Measurements from ENCODE around the gene NMRK2. TPM values are rescaled to one million over a fixed set of nuclear protein-coding genes. Genes with fewer than 3 reads are reported as not detected.

Gene NMRK2
- total RNA-seq, 1 experiment from 2014 or later = not detected

- Histone ChIP-seq H3K27me3 (ENCODE audit: insufficient read depth, low read length) (no peaks in the 10 kb centered on the region), H3K9me3 (ENCODE audit: control insufficient read depth in 1 of 2, insufficient read depth in 1 of 2, low read depth in 1 of 2, low read length in 2 of 2) (no peaks in the 10 kb centered on the region), H3K36me3 (ENCODE audit: control insufficient read depth in 1 of 2, insufficient read depth in 2 of 2, low read length in 2 of 2) (peaks cover 6 to 22% of the 10 kb centered on the region in 2 experiments; a peak in 2 of 4 replicates), H3K4me1 (ENCODE audit: control insufficient read depth in 1 of 2, insufficient read depth in 2 of 2, low read length in 2 of 2) (peaks cover 15 to 30% of the 10 kb centered on the region in 2 experiments), H3K79me2 (ENCODE audit: insufficient read depth, low read length) (peaks cover 54% of the 10 kb centered on the region), H3K4me2 (ENCODE audit: low read length) (peak overlapping the region; percentile 83), H3K27ac (ENCODE audit: low read depth, low read length) (peak overlapping the region; percentile 76), H2AFZ (ENCODE audit: low read depth, low read length, poor library complexity, severe bottlenecking) (no peak overlapping the region), H4K20me1 (ENCODE audit: insufficient read depth) (no peaks in the 10 kb centered on the region), H3K4me3 (replicated peaks in 1 of 2; ENCODE audit: low read depth in 1 of 2, low read length in 2 of 2) (peak overlapping the region; percentile 82 to 96), H3K9ac (ENCODE audit: low read length) (peak overlapping the region; percentile 99), H3K9me2 (ENCODE audit: insufficient read depth) (no peaks in the 10 kb centered on the region)
- CTCF ChIA-PET = interaction anchor here (0.9 to 1.4 kb wide), 6 partner anchors 16 to 297 kb away, joined by 3 to 11 read pairs (median 5); no protein-coding TSS in a partner anchor
- POLR2A ChIA-PET = interaction anchor here (1.3 to 5.4 kb wide), 6 partner anchors 10 to 118 kb away, joined by 3 to 60 read pairs (median 6); partner anchors contain the start of gene EEF2
- RAD21 ChIA-PET (ENCODE audit: low non-redundant PET in 1 of 2, low total read pairs in 2 of 2, uncharacterized antibody in 2 of 2, unreplicated experiment in 2 of 2) = no interaction called here
- intact Hi-C loops (cut with micrococcal nuclease) = loop anchor here (2.0 kb wide), 1 partner anchor 117 kb away; no protein-coding TSS in a partner anchor
- TSS peak; percentile 60 for BruUV-seq (replicated peaks)
- DNase-seq (ENCODE audit: low read depth, low spot score) (no peak), ATAC-seq (peak; percentile 9)
- TF ChIP-seq ZBTB33 (IDR thresholded peaks at IDR 0.05; ENCODE audit: extremely low read depth, insufficient replicate concordance, low read length) (no peak), ZNF274 (IDR thresholded peaks at IDR 0.05; ENCODE audit: low read depth, low read length) (no peak), SRF (IDR thresholded peaks at IDR 0.05; ENCODE audit: low read depth) (no peak), ELF1 (IDR thresholded peaks at IDR 0.05; ENCODE audit: borderline replicate concordance, low read depth) (no peak), EZH2 (IDR thresholded peaks at IDR 0.05) (no peak), ZFX (IDR thresholded peaks at IDR 0.05) (no peak), RAD21 (IDR thresholded peaks at IDR 0.05; ENCODE audit: low read depth) (no peak), POLR2AphosphoS5 (IDR thresholded peaks at IDR 0.05; ENCODE audit: low read depth, low read length) (no peak), SP1 (IDR thresholded peaks at IDR 0.05; ENCODE audit: low read depth) (no peak), FOSL1 (IDR thresholded peaks at IDR 0.05; ENCODE audit: low read depth) (no peak), CTCF (IDR thresholded peaks at IDR 0.05 in 2 of 3, conservative IDR thresholded peaks at IDR 0.05 in 1 of 3; ENCODE audit: borderline replicate concordance in 1 of 3, insufficient read depth in 1 of 3, low read depth in 2 of 3, low read length in 2 of 3) (0 out of 6 replicates have a peak, but pooled peaks of 1 of the 3 experiments have one; percentile 28), CEBPB (IDR thresholded peaks at IDR 0.05; ENCODE audit: low read depth) (no peak), TCF7L2 (IDR thresholded peaks at IDR 0.05; ENCODE audit: borderline replicate concordance, extremely low read depth, insufficient read depth, insufficient read length) (no peak), EZH2phosphoT487 (IDR thresholded peaks at IDR 0.05; ENCODE audit: borderline replicate concordance) (no peak), SIN3A (IDR thresholded peaks at IDR 0.05; ENCODE audit: low read depth) (no peak), MAX (IDR thresholded peaks at IDR 0.05) (peak; percentile 20; the same call in 1 of the 2 replicates), EGR1 (IDR thresholded peaks at IDR 0.05; ENCODE audit: low read depth) (no peak), YY1 (IDR thresholded peaks at IDR 0.05; ENCODE audit: extremely low read depth, insufficient replicate concordance, low read depth, low read length) (peak; percentile 62), POLR2A (IDR thresholded peaks at IDR 0.05; ENCODE audit: borderline replicate concordance, extremely low read depth, insufficient read depth, insufficient read length) (no peak), ATF3 (IDR thresholded peaks at IDR 0.05) (no peak)
Observed at GRCh38 chr19:3969435-3970312, 36.8 kb downstream of the NMRK2 start.

Data from HCT116 (cell line).